ENCODE results near the gene CCPG1.

Gene CCPG1

GRCh38 chr15:55320238-55320550 is 88.0 kb downstream of the CCPG1 start:
- TF ChIP-seq CTCF (IDR thresholded peaks at IDR 0.05; ENCODE audit: low read depth, low read length) = no peak
- Histone ChIP-seq H3K36me3 (peaks cover 5% of the 10 kb centered on the region; the same call in 1 of the 2 replicates), H3K27ac (no peak overlapping the region), H3K9me3 (ENCODE audit: severe bottlenecking) (no peaks in the 10 kb centered on the region), H3K4me3 (ENCODE audit: low read depth, low read length) (no peak overlapping the region), H3K27me3 (ENCODE audit: insufficient read depth, low read depth, severe bottlenecking) (no peaks in the 10 kb centered on the region)
- no peak for DNase-seq

GRCh38 chr15:55319537-55320237 is 88.5 kb downstream of the CCPG1 start:
- Histone ChIP-seq H3K4me3 (ENCODE audit: low read depth, low read length) (peak overlapping the region; percentile 67), H3K36me3 (peaks cover 5% of the 10 kb centered on the region; the same call in 1 of the 2 replicates), H3K27ac (peak overlapping the region; percentile 90), H3K9me3 (ENCODE audit: severe bottlenecking) (no peaks in the 10 kb centered on the region), H3K27me3 (ENCODE audit: insufficient read depth, low read depth, severe bottlenecking) (no peaks in the 10 kb centered on the region)
- TF ChIP-seq CTCF (IDR thresholded peaks at IDR 0.05; ENCODE audit: low read depth, low read length) = no peak
- no peak for DNase-seq

GRCh38 chr15:55318588-55319494 is 89.3 kb downstream of the CCPG1 start, which contains the start of the genes PIGB and PIGBOS1:
PIGB (plus strand) TSS chr15:55319222; CDS start chr15:55319251, 29 bp downstream.
PIGBOS1 (minus strand) TSS chr15:55319123; CDS start chr15:55317792, 1,331 bp downstream.
- DNase-seq = peak; percentile 87
- peaks cover 5% of the 10 kb centered on the region; the same call in 1 of the 2 replicates for H3K36me3 ChIP-seq
- peak within 1 kb of the TSS; percentile 67 for H3K4me3 ChIP-seq (ENCODE audit: low read depth, low read length)
- H3K27me3 ChIP-seq (ENCODE audit: insufficient read depth, low read depth, severe bottlenecking) = no peaks in the 10 kb centered on the region
- 0 out of 2 replicates have a peak, but pooled peaks have one; percentile 19 for TF ChIP-seq CTCF (IDR thresholded peaks at IDR 0.05; ENCODE audit: low read depth, low read length)
- peak within 1 kb of the TSS; percentile 90 for H3K27ac ChIP-seq
- no peaks in the 10 kb centered on the region for H3K9me3 ChIP-seq (ENCODE audit: severe bottlenecking)
